GM18909 (cell line): ENCODE results near the gene TTC32.
"Not testable (repeated sequence)": the region's sequence is repeated elsewhere in the genome, so short reads cannot be mapped to it uniquely, and the experiment has no call there.

Experiments used
- ATAC-seq: cut with Tn5 transposase; IDR thresholded peaks from one replicate; pipeline ENCODE4 v1.9.1; 2021; ENCODE audit warnings: mild to moderate bottlenecking; ENCODE audit not compliant: unreplicated experiment, poor library complexity

The TTC32 gene

DNA sequence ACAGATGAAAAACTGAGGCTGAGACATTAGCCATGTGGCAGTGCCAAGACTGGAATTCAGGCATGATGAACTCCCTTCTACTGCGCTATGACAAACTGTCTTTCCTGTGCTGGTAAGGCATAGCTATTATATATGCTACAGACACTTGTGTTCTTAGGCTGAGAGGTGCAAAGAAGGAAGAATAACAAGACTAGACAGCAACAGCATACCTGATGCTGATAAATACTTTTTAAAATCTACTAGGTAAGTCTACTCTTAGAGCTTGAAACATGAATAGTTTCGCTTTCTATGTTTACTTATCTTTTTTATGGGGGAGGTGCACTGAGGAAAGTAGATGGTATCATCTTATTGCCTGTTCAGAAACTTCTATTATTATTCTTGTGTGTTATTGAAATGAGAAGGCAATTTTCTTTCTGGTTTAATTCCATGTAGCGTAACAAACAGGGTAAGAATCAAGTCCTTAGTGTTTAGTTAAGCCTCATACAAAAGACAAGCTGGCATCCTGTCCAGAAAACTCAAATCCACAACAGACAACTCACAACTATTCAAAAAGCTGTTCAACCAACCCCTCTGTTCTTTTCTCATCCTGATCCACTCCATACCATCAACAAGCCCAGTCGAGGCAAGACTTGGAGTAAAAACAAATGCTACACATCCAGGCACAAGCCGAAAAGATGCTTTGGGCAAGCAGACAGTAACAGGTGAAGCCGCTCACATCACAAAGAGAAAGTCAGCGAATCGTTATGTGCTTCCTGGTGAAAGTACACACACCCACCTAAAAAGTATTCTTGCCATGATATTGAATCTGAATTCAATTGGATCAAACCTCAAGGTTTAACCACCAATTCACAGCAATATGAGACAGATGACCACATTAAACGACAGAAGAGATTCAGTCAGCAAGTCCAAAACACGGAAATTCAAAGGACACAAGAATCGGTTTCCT is 1.5 kb downstream of the TTC32 start:
- no peak for ATAC-seq

DNA sequence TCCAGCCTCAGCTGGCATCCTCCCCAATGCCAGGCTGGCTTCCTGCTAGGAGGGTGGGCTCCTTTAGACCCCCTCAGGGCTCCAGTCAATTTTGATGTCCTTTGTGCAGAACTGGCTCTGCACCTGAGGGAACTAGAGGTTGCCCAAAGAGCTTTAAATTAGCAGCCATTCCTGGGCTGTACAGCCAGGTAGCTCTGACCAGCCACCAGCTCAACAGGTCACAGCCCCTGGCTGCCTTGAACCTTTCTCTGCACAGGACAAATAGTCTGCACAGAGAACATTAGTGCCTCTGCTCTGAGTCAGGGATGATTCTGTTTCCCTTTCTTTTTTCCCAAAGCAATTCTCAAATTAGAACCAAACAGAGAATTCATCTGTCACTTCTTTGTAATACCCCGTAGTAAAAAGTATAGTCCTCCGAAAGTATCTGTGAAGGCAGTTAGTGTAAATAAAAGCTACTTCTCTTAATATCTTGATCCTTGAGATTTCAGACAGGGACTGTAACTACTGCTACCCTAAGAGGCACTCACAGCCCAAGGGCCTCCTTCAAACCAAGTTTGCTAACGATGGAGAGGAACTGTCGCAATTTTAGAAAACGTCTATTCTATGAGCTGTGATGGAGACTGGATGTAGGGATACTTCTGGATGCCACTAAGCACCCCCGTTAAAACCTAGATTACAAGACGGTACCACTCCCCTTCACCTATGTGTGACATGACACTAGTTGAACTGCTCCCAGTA is 3.0 kb downstream of the TTC32 start:
- no peak for ATAC-seq

DNA sequence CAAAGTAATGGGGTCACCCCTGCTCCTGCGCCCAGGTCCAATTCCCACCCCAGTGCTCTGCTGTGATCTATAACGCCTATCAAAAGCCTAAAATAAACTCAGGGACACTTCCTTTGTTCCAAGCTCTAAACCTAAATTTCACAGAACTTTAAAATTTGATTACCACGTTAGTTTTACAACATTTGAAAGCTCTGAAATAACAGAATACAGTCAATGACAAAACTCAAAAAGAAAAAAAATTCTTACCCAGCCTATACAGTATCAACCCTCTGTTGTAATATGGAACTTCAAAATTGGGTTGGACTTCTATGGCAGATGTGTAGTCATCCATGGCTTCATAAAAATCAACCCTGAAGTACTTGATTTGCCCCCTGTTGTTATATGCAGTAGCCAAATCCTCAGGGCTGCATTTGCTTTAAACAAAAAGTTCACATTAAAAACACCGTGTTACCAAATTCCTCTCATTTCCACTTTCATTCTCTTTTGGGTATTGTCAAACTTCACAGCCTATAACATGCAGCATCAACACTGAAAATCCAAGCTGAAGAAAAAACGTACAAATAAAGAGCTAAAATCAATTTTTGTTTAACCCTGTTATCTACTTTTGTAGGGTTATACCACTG is 4.0 kb downstream of the TTC32 start:
- no peak for ATAC-seq

DNA sequence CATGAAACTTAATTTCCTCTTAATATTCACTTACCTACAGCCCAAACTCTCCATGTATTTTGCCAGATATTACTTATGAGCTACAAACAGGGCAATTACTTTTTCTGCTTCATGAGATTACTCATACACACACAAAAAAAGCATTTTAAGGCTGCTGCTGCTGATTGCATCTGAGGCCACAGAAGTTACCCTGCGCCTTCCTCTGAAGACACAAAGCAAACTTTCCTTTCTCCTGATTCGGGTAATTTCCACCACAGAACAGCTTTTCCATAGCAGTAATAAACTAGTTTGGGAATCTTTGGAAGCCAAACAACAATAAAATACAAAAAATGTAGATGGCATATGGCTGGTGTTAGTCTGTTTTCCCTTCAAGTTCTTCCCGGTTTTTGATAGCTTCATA is 6.2 kb downstream of the TTC32 start:
- ATAC-seq, result no peak

DNA sequence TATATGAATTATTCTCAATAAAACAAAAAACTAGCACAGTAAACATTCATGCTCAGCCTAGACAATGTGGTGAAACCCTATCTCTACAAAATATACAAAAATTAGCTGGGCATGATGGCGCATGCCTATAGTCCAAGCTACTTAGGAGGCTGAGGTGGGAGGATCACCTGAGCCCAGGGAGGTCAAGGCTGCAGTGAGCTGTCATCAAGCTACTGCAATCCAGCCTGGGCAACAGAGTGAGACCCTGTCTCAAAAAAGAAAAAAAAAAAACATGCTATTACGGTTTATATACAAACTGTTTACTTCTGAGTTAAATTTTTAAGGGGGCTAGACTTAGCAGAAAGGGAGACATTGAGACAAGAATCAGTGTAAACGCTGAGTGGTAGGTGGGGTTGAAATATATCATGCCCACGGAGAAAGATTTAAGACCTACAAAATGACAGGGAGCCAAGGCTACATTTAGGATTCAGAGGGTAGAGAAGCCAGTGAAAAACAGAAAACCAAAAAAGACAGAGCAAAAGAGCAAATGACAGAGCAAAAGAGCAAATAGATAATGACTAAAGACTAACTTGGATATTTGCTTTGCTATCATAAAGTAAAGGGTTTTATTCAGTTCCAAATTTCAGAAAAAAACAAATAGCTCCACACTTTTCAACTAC is 7.5 kb downstream of the TTC32 start:
- peak; percentile 19 for ATAC-seq

DNA sequence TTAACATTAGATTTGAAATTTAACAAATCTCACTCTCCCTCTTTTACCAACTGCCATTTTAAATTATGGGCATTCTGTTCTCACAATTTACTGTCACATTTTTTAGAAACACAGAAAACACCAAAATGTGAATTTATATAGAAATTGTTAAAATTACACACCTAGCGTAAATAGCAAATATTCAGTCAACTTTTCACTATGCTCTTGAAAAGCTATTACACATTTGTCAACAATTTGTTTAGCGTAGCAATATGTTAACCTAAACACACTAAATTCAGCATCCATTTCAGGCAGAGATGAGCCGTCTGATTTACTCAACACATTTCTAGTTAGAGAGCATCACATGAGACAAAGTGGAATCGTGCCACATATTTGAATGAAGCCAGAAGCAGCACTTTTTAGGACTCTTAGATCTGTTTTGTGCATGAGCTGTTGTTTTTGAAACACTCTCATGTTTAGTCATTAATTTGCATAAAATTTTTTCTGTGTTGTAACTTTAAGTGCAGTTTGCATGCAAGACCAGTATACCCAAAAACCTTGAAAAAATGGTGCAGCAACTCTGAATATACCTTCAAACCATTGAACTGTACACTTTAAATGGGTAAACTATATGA is 8.2 kb downstream of the TTC32 start:
- ATAC-seq, result peak; percentile 76

DNA sequence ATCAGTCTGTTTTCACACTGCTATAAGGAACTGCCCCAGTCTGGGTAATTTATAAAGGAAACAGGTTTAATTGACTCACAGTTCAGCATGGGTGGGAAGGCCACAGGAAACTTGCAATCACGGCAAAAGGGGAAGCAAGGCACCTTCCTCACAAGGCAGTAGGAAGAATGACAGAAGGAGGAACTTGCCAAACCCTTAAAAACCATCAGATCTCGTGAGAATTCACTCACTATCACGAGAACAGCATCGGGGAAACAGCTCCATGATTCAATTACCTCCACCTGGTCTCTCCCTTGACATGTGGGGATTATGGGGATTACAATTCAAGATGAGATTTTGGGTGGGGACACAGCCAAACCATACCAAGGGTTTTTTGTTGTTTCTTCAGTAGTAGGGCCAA is 9.8 kb downstream of the TTC32 start:
- ATAC-seq, result peak; percentile 33

DNA sequence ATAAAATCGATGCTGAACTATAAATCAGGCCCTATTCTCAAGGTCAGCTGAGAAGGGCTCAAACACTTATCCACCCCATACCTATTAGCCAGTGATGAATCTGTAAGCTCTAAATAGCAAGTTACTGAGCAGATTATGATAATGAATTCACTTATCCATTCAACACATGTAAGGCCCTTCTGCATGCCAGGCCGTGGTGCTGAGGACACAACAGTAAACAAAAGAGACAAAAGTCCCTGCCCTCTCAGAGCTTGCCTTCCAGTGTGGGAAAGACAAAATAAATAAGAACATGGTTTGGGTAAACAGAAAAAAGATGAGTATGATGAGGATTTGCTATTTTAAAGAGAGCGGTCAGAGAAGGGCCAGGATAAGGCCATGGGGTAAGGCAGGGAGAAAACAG is 11.7 kb downstream of the TTC32 start:
- no peak for ATAC-seq

DNA sequence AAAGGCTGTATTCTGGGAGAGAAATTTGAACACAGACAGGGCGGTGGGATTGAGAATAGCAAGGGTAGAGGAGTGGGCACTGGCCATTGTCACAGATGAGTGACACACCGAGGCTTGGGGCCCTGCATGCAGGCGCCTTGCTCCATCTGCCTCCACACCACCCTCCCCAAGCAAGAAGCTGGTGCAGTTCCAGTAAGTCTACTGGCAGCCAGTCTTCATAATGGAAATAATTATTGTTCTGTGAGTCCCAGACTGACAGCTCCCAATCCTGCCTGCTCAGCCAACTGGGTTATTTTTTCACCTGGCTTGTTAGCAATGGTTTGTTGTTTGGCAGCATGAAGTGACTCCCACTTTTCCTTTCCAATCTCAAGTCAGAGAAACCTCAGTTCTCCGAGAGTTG is 13.0 kb downstream of the TTC32 start:
- no peak for ATAC-seq

DNA sequence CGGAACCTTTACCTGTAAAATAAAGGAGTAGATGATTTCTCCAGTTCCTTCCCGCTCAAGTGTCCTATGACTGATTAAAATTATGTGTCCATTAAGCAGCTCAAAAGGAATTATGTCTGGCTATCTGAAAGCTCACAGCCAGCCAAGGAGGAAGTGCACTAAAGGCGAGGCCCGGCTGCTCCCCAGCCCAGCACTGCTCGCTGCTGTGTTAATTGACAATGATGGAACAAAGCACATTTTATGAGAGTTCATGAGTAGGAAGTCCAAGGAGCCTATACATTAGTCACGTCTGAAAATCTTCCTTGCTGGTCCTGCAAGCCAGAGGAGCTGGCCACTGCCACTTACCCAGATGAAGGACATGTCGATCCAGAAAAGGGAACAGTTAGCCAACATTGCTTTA is 14.3 kb downstream of the TTC32 start:
- no peak for ATAC-seq

DNA sequence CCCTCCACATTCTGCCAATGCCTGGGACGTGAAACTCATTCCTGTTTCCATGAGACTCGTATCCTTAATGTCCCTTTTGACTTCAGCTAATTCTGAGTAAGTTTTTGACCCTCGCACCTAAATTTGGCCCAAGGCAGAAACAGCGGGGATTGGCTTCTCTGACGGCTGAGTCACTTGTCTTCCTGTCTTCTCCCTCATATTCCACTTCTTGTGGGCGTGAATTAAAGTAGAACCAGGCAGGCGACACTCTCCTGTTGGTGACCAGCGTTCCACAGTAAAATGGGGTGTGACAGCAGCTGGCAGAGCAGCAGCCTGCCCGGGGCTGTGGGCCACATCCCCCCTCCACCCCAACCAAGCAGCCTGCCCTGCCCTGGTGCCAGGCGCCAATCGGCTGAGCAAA is 15.5 kb downstream of the TTC32 start:
- ATAC-seq, result no peak

DNA sequence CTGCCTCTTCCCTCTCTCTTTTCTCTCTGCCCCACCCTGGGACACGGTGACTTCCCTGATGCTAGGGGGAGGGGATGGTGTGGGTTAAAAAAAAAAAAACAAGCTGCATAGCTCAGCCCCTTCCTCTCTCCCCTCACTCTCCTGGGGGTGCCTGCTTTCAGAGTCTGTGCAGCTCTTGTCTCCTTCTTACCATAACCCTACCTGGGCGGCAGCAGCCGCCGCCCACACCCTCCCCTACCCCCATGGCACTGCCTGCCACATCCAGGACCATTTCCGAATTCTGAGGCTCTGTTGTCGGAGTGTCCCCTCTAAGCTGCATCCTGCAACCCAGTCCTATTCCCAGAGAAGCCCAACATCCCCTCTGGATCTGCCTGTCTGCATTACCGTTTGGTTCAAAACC is 16.0 kb downstream of the TTC32 start:
- ATAC-seq, result no peak

DNA sequence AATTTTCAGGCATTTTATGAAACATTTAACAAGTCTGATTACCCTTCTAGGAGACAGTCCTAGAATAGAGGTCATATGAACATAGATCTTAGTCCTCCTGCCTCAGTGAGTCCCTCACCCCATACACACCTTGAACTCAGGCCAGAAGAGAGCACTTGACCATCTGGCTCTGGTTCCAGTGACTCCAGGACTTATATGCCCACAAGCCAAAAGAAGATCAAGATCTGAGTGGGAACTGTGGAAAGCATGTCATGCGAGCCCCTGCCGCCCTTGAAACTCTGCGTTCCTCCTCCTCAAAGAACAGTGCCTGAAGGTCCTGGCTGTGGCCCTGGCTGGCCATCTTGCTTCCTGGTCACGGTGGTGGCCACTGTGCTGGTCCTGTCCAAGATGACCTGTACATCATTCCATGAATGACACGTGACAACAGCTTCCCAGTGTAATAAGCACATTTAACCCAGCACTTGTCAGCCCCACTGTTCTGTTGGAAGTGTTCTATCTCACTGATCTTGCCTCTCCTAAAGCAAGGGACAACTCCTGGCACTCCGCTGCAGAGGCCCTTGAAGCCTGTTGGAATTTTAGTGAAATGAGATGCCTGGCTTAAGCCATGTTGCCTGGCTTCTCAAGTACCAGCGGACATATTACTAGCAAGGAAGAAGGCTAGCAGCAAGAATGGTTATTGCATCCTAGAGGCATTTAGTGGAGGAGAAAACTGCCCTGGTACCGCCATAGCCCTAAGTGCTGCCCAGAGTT is 17.6 kb downstream of the TTC32 start:
- no peak for ATAC-seq

DNA sequence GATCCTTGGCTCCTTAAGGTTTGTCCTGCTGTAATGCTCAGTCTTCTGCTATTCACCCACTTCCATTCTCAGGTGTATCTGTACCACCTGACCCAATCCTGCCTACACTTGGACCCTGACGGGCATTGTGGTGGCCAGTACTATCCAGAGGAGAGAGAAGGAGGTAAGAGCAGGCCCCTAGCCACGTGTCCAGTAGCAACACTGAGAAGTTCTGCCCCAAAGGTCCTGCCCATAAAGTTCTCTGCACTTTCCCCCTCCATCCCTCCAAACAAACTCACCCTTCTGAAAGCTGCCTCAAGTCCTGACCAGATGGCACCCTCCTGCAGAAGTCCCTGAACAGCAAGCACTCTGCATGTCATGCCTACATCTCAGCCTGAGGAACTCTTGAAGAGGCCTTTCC is 18.3 kb downstream of the TTC32 start:
- no peak for ATAC-seq

DNA sequence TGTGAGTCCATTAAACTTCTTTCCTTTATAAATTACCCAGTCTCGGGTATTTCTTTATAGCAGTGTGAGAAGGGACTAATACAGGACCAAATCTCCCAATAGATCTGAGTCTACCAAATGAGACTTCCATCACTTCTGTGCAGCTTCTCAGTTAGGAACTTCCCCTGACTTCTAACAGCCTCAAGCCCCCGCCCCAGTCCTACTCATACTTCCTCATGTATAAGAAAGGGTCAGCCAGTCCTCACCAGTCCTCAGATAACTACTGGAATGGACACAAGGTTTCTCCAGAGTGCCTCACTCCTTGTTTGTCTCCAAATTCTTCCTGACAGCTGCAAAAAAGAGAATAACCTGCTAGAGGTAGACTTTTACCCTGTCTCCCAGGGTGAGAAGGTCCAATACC is 19.5 kb downstream of the TTC32 start:
- no peak for ATAC-seq

DNA sequence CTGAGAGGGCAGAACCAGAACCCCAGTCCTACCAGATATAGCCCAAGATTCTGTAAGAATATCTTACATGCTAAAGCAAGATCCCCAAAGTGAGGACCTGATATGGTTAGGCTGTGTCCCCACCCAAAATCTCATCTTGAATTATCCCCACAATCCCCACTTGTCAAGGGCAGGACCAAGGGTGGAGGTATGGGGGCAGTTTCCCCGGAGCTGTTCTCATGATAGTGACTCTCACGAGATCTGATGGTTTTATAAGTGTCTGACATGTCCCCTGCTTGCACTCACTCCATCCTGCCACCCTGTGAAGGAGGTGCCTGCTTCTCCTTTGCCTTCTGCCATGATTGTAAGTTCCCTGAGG is 19.9 kb downstream of the TTC32 start:
- ATAC-seq, result no peak

DNA sequence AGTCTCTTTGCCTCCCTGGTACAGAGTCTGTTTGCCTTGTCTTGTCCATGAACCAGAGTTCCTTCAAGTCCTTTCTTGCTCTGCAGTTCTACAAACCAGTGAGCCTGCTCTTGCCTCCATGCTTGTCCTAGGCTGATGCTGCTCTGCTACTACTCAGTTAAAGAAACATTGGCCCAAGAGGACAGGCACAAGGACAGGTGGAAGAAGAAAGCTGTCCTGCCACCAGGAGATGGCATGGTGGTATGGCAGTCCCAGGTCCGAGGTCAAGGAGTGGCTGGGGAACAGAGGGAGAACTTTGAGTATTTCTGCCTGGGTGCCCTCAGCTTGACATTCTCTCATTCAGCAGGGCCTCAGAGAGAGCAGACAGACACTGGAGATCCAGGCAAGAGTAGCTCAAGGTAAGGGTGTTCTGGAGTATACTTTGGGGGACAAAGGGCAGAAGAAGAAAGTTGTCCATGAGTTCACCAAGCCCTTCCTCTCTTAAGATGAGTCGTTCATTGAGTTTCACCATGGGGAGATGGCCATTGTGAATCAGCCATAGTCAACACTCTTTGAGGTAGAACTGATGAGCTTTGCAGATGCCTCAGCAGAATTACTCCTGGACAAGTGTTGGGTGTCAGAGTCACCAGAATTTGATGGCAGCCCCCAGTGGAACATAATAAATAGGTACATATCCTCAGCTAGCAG is 20.4 kb downstream of the TTC32 start:
- no peak for ATAC-seq

DNA sequence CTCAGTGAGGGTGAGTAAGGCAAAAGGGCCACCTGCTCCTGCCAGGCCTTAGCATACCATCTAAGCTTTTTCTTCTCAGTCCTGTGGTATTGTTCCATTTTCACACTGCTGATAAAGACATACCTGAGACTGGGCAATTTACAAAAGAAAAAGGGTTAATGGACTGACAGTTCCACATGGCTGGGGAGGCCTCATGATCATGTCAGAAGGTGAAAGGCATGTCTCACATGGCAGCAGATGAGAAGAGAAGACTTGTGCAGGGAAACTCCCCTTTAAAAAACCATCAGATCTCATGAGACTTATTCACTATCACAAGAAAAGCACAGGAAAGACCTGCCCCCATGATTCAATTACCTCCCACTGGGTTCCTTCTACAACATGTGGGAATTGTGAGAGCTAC is 21.6 kb downstream of the TTC32 start:
- not testable (repeated sequence) for ATAC-seq

DNA sequence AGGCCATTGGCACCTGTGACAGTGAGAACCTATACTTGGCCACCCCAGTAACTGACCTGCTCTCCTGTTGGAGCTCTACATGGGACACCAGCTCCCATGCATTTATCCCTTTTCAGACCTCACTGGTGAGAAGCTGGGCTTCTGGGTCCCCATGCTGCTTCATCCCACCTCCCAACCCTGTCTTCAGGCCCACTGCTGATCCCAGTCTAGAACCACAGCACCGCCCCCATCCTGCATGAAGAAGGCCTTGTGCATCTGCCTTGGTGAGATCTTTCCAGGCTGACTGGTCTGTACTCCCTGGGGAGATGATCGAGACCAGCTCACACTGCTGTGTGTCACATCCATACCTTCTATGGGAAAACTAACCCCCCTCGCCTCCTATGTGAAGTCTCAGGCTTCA is 22.7 kb downstream of the TTC32 start:
- ATAC-seq, result no peak
